Epithelial cell of esophagus (primary cell): ENCODE measurements around the gene ICAM1.

Experiments used
- DNase-seq: peaks from one replicate; pipeline ENCODE4 v3.0.0; 2010; ENCODE audit warnings: low read depth
- H3K4me3 ChIP-seq: 2 replicates; pipeline ENCODE4 v1.5.1; 2011; ENCODE audit warnings: mild to moderate bottlenecking, low read length, control low read depth
- CTCF ChIP-seq: IDR thresholded peaks from 2 replicates; pipeline ENCODE4 v1.5.1; 2011; ENCODE audit warnings: low read depth, mild to moderate bottlenecking, low read length, control low read depth, inconsistent platforms; ENCODE audit not compliant: insufficient read depth; ENCODE audit errors: missing control alignments

ICAM1 gene

GRCh38 chr19:10316229-10317044 is 45.5 kb downstream of the ICAM1 start:
- no peak for DNase-seq
- no peak for TF ChIP-seq CTCF
- no peak overlapping the region for H3K4me3 ChIP-seq

DNA sequence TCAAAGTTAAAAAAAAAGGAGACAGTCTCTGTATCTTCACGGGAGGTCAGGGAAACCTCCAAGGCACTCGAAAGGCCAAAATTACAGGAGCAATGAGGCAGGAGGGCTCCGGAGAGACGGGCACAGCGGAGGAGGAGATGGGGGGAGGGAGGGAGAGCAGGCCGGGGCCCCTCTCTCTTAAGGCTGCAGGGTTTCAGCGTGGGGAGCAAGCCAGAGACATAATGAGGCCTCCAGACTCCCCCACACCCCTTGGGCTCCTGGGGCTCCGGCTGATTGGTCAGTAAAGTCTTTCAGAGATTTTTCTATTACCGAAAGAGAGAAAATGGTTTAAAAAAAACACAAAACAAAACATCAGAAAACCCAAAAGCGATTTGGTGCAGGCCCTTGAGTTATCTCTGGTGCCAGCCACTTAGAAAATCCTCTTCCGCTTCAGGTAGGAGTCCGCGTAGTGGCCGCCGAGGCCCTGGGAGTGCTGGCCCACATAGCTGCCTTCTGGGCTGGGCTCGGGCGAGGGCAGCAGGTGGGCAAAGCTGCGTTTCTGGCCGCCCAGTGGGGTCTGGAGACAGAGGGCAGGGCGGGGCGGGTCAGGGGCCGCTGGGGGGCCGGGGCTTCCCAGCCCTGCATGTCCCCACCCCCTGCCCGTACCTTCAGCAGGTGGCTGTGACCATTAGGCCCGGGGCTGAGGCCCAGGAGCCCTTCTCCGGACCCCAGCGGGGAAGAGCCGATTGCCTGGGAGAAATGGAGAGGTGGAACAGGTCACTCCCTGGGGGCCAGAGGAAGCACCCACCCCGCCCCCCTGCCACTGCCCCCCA is 46.3 kb downstream of the ICAM1 start:
- no peak overlapping the region for H3K4me3 ChIP-seq
- no peak for DNase-seq
- TF ChIP-seq CTCF: no peak

GRCh38 chr19:10317857-10318462 is 47.0 kb downstream of the ICAM1 start:
- TF ChIP-seq CTCF: no peak
- no peak overlapping the region for H3K4me3 ChIP-seq
- DNase-seq: no peak

- DNase-seq: no peak
- H3K4me3 ChIP-seq: no peak overlapping the region
- no peak for TF ChIP-seq CTCF
These were observed 48.1 kb downstream of the ICAM1 start for GRCh38 chr19:10318807-10319682.

GRCh38 chr19:10320602-10321416 is 49.9 kb downstream of the ICAM1 start:
- no peak for TF ChIP-seq CTCF
- no peak overlapping the region for H3K4me3 ChIP-seq
- DNase-seq: no peak

DNA sequence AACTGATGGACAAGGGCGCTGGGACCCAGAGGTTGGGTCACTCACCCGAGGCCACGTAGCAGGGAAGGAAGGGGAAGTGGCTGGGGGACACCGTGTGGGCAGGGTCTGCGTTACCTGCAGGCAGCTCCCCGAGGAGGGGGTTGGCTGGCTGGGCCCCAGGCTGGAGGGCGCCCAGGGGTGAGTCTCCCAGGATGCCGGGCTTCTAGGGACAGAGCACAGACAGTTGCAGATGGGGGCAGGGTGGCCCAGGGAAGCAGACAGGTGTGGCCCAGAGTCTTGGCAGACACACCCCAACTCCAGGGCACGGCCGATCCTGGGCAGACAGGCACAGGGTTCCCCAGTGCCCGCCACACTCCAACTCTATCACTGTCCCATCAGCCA is 50.5 kb downstream of the ICAM1 start:
- H3K4me3 ChIP-seq: no peak overlapping the region
- DNase-seq: no peak
- TF ChIP-seq CTCF: no peak
